ENCODE data around the gene CD209.

DNA sequence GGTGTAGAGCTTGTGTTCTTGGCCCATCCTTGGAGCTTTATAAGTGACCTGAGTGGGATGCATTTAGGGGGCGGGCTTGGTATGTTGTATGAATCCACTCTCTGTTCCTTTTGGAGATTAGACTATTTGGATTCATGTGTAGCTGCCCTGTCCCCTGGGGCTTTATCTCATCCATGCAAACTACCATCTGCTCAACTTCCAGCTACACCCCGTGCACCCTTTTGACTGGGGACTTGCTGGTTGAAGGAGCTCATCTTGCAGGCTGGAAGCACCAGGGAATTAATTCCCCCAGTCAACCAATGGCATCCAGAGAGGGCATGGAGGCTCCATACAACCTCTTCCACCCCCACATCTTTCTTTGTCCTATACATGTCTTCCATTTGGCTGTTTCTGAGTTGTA lies 21.8 kb upstream of the CD209 start:
- TF ChIP-seq YY1 (IDR thresholded peaks at IDR 0.05; ENCODE audit: insufficient read depth, insufficient read length): no peak
- TF ChIP-seq ZNF274 (IDR thresholded peaks at IDR 0.05; ENCODE audit: low read depth, low read length): no peak
- no peak for TF ChIP-seq SUZ12 (IDR thresholded peaks at IDR 0.05; ENCODE audit: extremely low read depth, insufficient read depth, insufficient read length)

Data from NT2/D1 (cell line).